MG63 (cell line): ENCODE data around the gene ACSL5. TPM values are rescaled to one million over a fixed set of nuclear protein-coding genes. Genes with fewer than 3 reads are reported as not detected.

ENCODE experiments used
- DNase-seq: peaks from one replicate; pipeline ENCODE4 v3.0.0-alpha.2; 2020
- H3K27me3 ChIP-seq: fragments of 250-450 bp; sonication (Bioruptor Pico); 2 replicates; pipeline ENCODE4 v1.5.1; 2020; ENCODE audit warnings: mild to moderate bottlenecking, moderate library complexity
- H3K36me3 ChIP-seq: fragments of 250-450 bp; sonication (Bioruptor Pico); 2 replicates; pipeline ENCODE4 v1.5.1; 2020; ENCODE audit warnings: mild to moderate bottlenecking, moderate library complexity
- H3K4me3 ChIP-seq: fragments of 250-450 bp; sonication (Bioruptor Pico); 2 replicates; pipeline ENCODE4 v1.5.1; 2020; ENCODE audit warnings: mild to moderate bottlenecking, moderate library complexity
- H3K9me3 ChIP-seq: fragments of 250-450 bp; sonication (Bioruptor Pico); 2 replicates; pipeline ENCODE4 v1.5.1; 2020; ENCODE audit warnings: mild to moderate bottlenecking, moderate library complexity
- total RNA-seq: library from RNA; depleted of rRNA; stranded (reverse); fragments of >200 nt; shearing (Covaris generic); gene quantifications from 2 replicates; pipeline ENCODE4 v1.2.3, GENCODE V29; 2014; ENCODE audit warnings: low replicate concordance

Gene ACSL5
- total RNA-seq, 1 experiment from 2014 or later: 6.5 TPM

GRCh38 chr10:112345743-112346142 lies 28.2 kb upstream of the ACSL5 start:
- H3K4me3 ChIP-seq: no peak overlapping the region
- no peaks in the 10 kb centered on the region for H3K9me3 ChIP-seq
- H3K27me3 ChIP-seq: no peaks in the 10 kb centered on the region
- no peak for DNase-seq
- H3K36me3 ChIP-seq: no peaks in the 10 kb centered on the region

GRCh38 chr10:112346774-112347173 lies 27.1 kb upstream of the ACSL5 start:
- no peaks in the 10 kb centered on the region for H3K9me3 ChIP-seq
- DNase-seq: no peak
- no peaks in the 10 kb centered on the region for H3K36me3 ChIP-seq
- H3K4me3 ChIP-seq: no peak overlapping the region
- H3K27me3 ChIP-seq: no peaks in the 10 kb centered on the region

- no peak for DNase-seq
- Histone ChIP-seq H3K36me3 (no peaks in the 10 kb centered on the region), H3K4me3 (no peak overlapping the region), H3K27me3 (no peaks in the 10 kb centered on the region), H3K9me3 (no peaks in the 10 kb centered on the region)
These were observed 25.9 kb upstream of the ACSL5 start for GRCh38 chr10:112347709-112348671.

GRCh38 chr10:112348759-112349158 lies 25.2 kb upstream of the ACSL5 start:
- Histone ChIP-seq H3K4me3 (no peak overlapping the region), H3K27me3 (no peaks in the 10 kb centered on the region), H3K9me3 (no peaks in the 10 kb centered on the region), H3K36me3 (no peaks in the 10 kb centered on the region)
- DNase-seq: no peak

GRCh38 chr10:112349521-112350085 lies 24.3 kb upstream of the ACSL5 start:
- no peaks in the 10 kb centered on the region for H3K36me3 ChIP-seq
- no peak for DNase-seq
- H3K9me3 ChIP-seq: no peaks in the 10 kb centered on the region
- H3K4me3 ChIP-seq: no peak overlapping the region
- no peaks in the 10 kb centered on the region for H3K27me3 ChIP-seq

- H3K36me3 ChIP-seq: no peaks in the 10 kb centered on the region
- no peak overlapping the region for H3K4me3 ChIP-seq
- H3K9me3 ChIP-seq: no peaks in the 10 kb centered on the region
- H3K27me3 ChIP-seq: no peaks in the 10 kb centered on the region
- DNase-seq: no peak
These were observed 22.8 kb upstream of the ACSL5 start for GRCh38 chr10:112351146-112351545.

- no peaks in the 10 kb centered on the region for H3K9me3 ChIP-seq
- no peak overlapping the region for H3K4me3 ChIP-seq
- no peak for DNase-seq
- H3K27me3 ChIP-seq: no peaks in the 10 kb centered on the region
- no peaks in the 10 kb centered on the region for H3K36me3 ChIP-seq
These were observed 21.9 kb upstream of the ACSL5 start for GRCh38 chr10:112352044-112352443.

GRCh38 chr10:112353046-112353445 lies 20.9 kb upstream of the ACSL5 start:
- Histone ChIP-seq H3K4me3 (no peak overlapping the region), H3K9me3 (no peaks in the 10 kb centered on the region), H3K27me3 (no peaks in the 10 kb centered on the region), H3K36me3 (no peaks in the 10 kb centered on the region)
- no peak for DNase-seq

GRCh38 chr10:112356686-112357085 lies 17.2 kb upstream of the ACSL5 start:
- no peaks in the 10 kb centered on the region for H3K27me3 ChIP-seq
- H3K36me3 ChIP-seq: no peaks in the 10 kb centered on the region
- no peak for DNase-seq
- H3K9me3 ChIP-seq: no peaks in the 10 kb centered on the region
- H3K4me3 ChIP-seq: no peak overlapping the region

- no peak for DNase-seq
- H3K36me3 ChIP-seq: no peaks in the 10 kb centered on the region
- no peaks in the 10 kb centered on the region for H3K9me3 ChIP-seq
- no peak overlapping the region for H3K4me3 ChIP-seq
- H3K27me3 ChIP-seq: no peaks in the 10 kb centered on the region
These were observed 14.2 kb upstream of the ACSL5 start for GRCh38 chr10:112359606-112360307.

- Histone ChIP-seq H3K4me3 (no peak overlapping the region), H3K27me3 (no peaks in the 10 kb centered on the region), H3K9me3 (no peaks in the 10 kb centered on the region), H3K36me3 (no peaks in the 10 kb centered on the region)
- DNase-seq: peak; percentile 88
These were observed 13.3 kb upstream of the ACSL5 start for GRCh38 chr10:112360308-112361270.

- DNase-seq: peak; percentile 91
These were observed 11.8 kb upstream of the ACSL5 start for GRCh38 chr10:112361951-112362751.

GRCh38 chr10:112362833-112363232 lies 11.1 kb upstream of the ACSL5 start:
- no peaks in the 10 kb centered on the region for H3K36me3 ChIP-seq
- H3K9me3 ChIP-seq: no peaks in the 10 kb centered on the region
- H3K27me3 ChIP-seq: no peaks in the 10 kb centered on the region
- DNase-seq: peak; percentile 92
- H3K4me3 ChIP-seq: no peak overlapping the region

More at GRCh38 chr10:112361951-112362751, 11.8 kb upstream of the ACSL5 start:
- H3K4me3 ChIP-seq: no peak overlapping the region
- H3K27me3 ChIP-seq: no peaks in the 10 kb centered on the region
- H3K9me3 ChIP-seq: no peaks in the 10 kb centered on the region
- H3K36me3 ChIP-seq: no peaks in the 10 kb centered on the region

- no peaks in the 10 kb centered on the region for H3K27me3 ChIP-seq
- no peak for DNase-seq
- no peaks in the 10 kb centered on the region for H3K36me3 ChIP-seq
- no peak overlapping the region for H3K4me3 ChIP-seq
- H3K9me3 ChIP-seq: no peaks in the 10 kb centered on the region
These were observed 9.9 kb upstream of the ACSL5 start for GRCh38 chr10:112363696-112364688.

GRCh38 chr10:112365014-112365432 lies 8.9 kb upstream of the ACSL5 start:
- Histone ChIP-seq H3K9me3 (no peaks in the 10 kb centered on the region), H3K4me3 (no peak overlapping the region), H3K36me3 (no peaks in the 10 kb centered on the region), H3K27me3 (no peaks in the 10 kb centered on the region)
- DNase-seq: no peak
